HL-60 (cell line): ENCODE results near the gene TDRKH.
"Not testable (repeated sequence)": the region's sequence is repeated elsewhere in the genome, so short reads cannot be mapped to it uniquely, and the experiment has no call there.

Experiments
- DNase-seq, 2 experiments: peaks; one replicate each; pipeline ENCODE4 v3.0.0-alpha.2; 2010 to 2020; ENCODE audit warnings: low read depth in 1 of 2, low spot score in 1 of 2
- H3K27ac ChIP-seq: fragments of 250-450 bp; sonication (Bioruptor Pico); replicated peaks from 2 replicates; pipeline ENCODE4 v1.5.1; 2020; ENCODE audit warnings: mild to moderate bottlenecking, moderate library complexity
- H3K27me3 ChIP-seq: fragments of 250-450 bp; sonication (Bioruptor Pico); 2 replicates; pipeline ENCODE4 v1.5.1; 2021; ENCODE audit warnings: mild to moderate bottlenecking, moderate library complexity; ENCODE audit not compliant: insufficient read depth, poor library complexity, severe bottlenecking
- H3K4me3 ChIP-seq: replicated peaks from 2 replicates; pipeline ENCODE4 v1.5.1; 2011; ENCODE audit warnings: mild to moderate bottlenecking, control low read depth, low read length; ENCODE audit not compliant: insufficient read depth
- CTCF ChIP-seq: IDR thresholded peaks from one replicate; pipeline ENCODE4 v1.5.1; 2011; ENCODE audit warnings: low read length, control low read depth, inconsistent platforms; ENCODE audit not compliant: insufficient read depth
- GABPA ChIP-seq: IDR thresholded peaks from 2 replicates; pipeline ENCODE4 v1.6.1; 2012; ENCODE audit warnings: low read depth
- POLR2AphosphoS5 ChIP-seq: IDR thresholded peaks from 2 replicates; pipeline ENCODE4 v1.6.1; 2012; ENCODE audit warnings: low read depth
- REST ChIP-seq: IDR thresholded peaks from 2 replicates; pipeline ENCODE4 v1.6.1; 2012; ENCODE audit warnings: low read depth; ENCODE audit not compliant: insufficient replicate concordance
- SPI1 ChIP-seq: IDR thresholded peaks from 2 replicates; pipeline ENCODE4 v1.6.1; 2012; ENCODE audit warnings: low read depth, mild to moderate bottlenecking, borderline replicate concordance

Gene TDRKH

GRCh38 chr1:151773702-151774101, 16.6 kb downstream of the TDRKH start:
- no peak for TF ChIP-seq CTCF
- no peak for TF ChIP-seq POLR2AphosphoS5
- no peak for TF ChIP-seq GABPA
- no peak for TF ChIP-seq REST
- TF ChIP-seq SPI1: no peak
- Histone ChIP-seq H3K27ac (no peak overlapping the region), H3K4me3 (no peak overlapping the region), H3K27me3 (no peaks in the 10 kb centered on the region)
- no peak for DNase-seq

- not testable (repeated sequence) for H3K4me3 ChIP-seq, DNase-seq, H3K27ac ChIP-seq, H3K27me3 ChIP-seq
Measured at GRCh38 chr1:151769270-151769669, 21.0 kb downstream of the TDRKH start.

- not testable (repeated sequence) for DNase-seq, H3K27me3 ChIP-seq, H3K4me3 ChIP-seq, H3K27ac ChIP-seq
Measured at GRCh38 chr1:151768351-151769066, 21.8 kb downstream of the TDRKH start.

GRCh38 chr1:151763990-151764389, 26.3 kb downstream of the TDRKH start:
- TF ChIP-seq GABPA (no peak), REST (no peak)
- no peak for DNase-seq
- Histone ChIP-seq H3K4me3 (peak overlapping the region; percentile 90), H3K27ac (peak overlapping the region; percentile 72), H3K27me3 (no peaks in the 10 kb centered on the region)

GRCh38 chr1:151762941-151763921, 27.1 kb downstream of the TDRKH start, which contains the start of gene MRPL9:
Gene MRPL9, minus strand, starts transcription at chr1:151763496. Its CDS starts 17 bp downstream, at chr1:151763479.
- peak within 1 kb of the TSS; percentile 90 for H3K4me3 ChIP-seq
- no peaks in the 10 kb centered on the region for H3K27me3 ChIP-seq
- TF ChIP-seq POLR2AphosphoS5 (peak; percentile 74), CTCF (no peak), SPI1 (no peak), GABPA (no peak), REST (peak; percentile 61)
- H3K27ac ChIP-seq: peak within 1 kb of the TSS; percentile 72
- peak; percentile 74 to 88 for DNase-seq
